GM12878 (cell line): ENCODE measurements around the gene CDCA8. TPM values are rescaled to one million over a fixed set of nuclear protein-coding genes. Genes with fewer than 3 reads are reported as not detected.

Experiments
- ATAC-seq: fragments of 200-7000 bp; cut with Tn5 transposase; 3 replicates; pipeline ENCODE4 v1.9.1; 2020; ENCODE audit warnings: mild to moderate bottlenecking, moderate library complexity
- BruUV-seq: library from RNA; stranded (reverse); fragments of 400-500 nt; replicated peaks from 2 replicates; lab custom pipeline; 2021; lab: Mats Ljungman, UMichigan
- CTCF ChIA-PET: fragments of 300-600 bp; sonication (Branson Sonifier 250); formaldehyde crosslinking; extraction: SDS; loops from one replicate; lab custom pipeline; 2021; ENCODE audit warnings: inconsistent platforms; lab: Yijun Ruan, JAX
- POLR2A ChIA-PET: fragments of 350-600 bp; formaldehyde crosslinking; extraction: SDS; loops from one replicate; lab custom pipeline; 2021; ENCODE audit warnings: inconsistent platforms; lab: Charles Lee
- RAD21 ChIA-PET: fragments of 300-600 bp; sonication (Branson Sonifier 250); formaldehyde crosslinking; loops from one replicate; lab custom pipeline; 2023; ENCODE audit warnings: antibody characterized with exemption; ENCODE audit not compliant: unreplicated experiment; lab: Charles Lee
- SMC1A ChIA-PET: fragments of 300-600 bp; sonication (Branson Sonifier 250); formaldehyde crosslinking; loops from one replicate; lab custom pipeline; 2023; ENCODE audit not compliant: unreplicated experiment, uncharacterized antibody; lab: Charles Lee
- DNase-seq: peaks from one replicate; pipeline ENCODE4 v3.0.0-alpha.2; 2011; ENCODE audit warnings: low read depth, low spot score
- FAIRE-seq: peaks from 3 replicates; lab custom pipeline; 2011; peaks lifted over from hg19 to GRCh38; lab: Jason Lieb, UNC
- H2AFZ ChIP-seq: 2 replicates; pipeline ENCODE4 v1.6.0; 2011; ENCODE audit warnings: low read depth, low read length, control low read depth; ENCODE audit not compliant: control insufficient read depth
- H3K27ac ChIP-seq: 2 replicates; pipeline ENCODE4 v1.5.1; 2011; ENCODE audit warnings: control low read depth; ENCODE audit not compliant: control insufficient read depth, insufficient read depth
- H3K27me3 ChIP-seq, 2 experiments: replicated peaks in 1 of 2; 2 replicates each; pipeline versions ENCODE4 v1.6.0 to v1.6.1; 2011; ENCODE audit warnings: low read length in 1 of 2; ENCODE audit not compliant: control insufficient read depth in 2 of 2, insufficient read depth in 2 of 2
- H3K36me3 ChIP-seq, 2 experiments: 2 replicates each; pipeline ENCODE4 v1.5.1; 2011; ENCODE audit warnings: low read length in 1 of 2; ENCODE audit not compliant: control insufficient read depth in 2 of 2, insufficient read depth in 2 of 2
- H3K4me1 ChIP-seq: 2 replicates; pipeline ENCODE4 v1.6.1; 2011; ENCODE audit warnings: mild to moderate bottlenecking, low read length, moderate library complexity, mixed read lengths; ENCODE audit not compliant: control insufficient read depth, insufficient read depth
- H3K4me2 ChIP-seq: 2 replicates; pipeline ENCODE4 v1.6.0; 2011; ENCODE audit warnings: control low read depth; ENCODE audit not compliant: control insufficient read depth, insufficient read depth
- H3K4me3 ChIP-seq: fragments of 200-600 bp; sonication (generic); 2 replicates; pipeline ENCODE4 v1.5.1; 2016
- H3K79me2 ChIP-seq: 2 replicates; pipeline ENCODE4 v1.6.0; 2011; ENCODE audit warnings: low read length; ENCODE audit not compliant: control insufficient read depth, insufficient read depth
- H3K9ac ChIP-seq: 2 replicates; pipeline ENCODE4 v1.8.0; 2011; ENCODE audit warnings: low read length, control low read depth, mixed read lengths; ENCODE audit not compliant: control insufficient read depth, insufficient read depth
- H3K9me3 ChIP-seq: replicated peaks from 3 replicates; pipeline ENCODE4 v1.5.1; 2011; ENCODE audit warnings: mild to moderate bottlenecking, low read length; ENCODE audit not compliant: control insufficient read depth, insufficient read depth
- H4K20me1 ChIP-seq: 2 replicates; pipeline ENCODE4 v1.6.0; 2011; ENCODE audit not compliant: control insufficient read depth, insufficient read depth
- IKZF2 ChIP-seq, 2 experiments: fragments of 450-650 bp; IDR thresholded peaks; 2 replicates each; pipeline ENCODE4 v1.6.1; 2017; ENCODE audit warnings: mild to moderate bottlenecking in 2 of 2, moderate library complexity in 2 of 2
- KAT2A ChIP-seq: conservative IDR thresholded peaks from 2 replicates; pipeline ENCODE4 v1.6.1; 2011; ENCODE audit warnings: low read depth, low read length; ENCODE audit not compliant: control insufficient read depth
- RELA ChIP-seq: fragments of 450-650 bp; IDR thresholded peaks from 2 replicates; pipeline ENCODE4 v1.8.0; 2014; ENCODE audit warnings: borderline replicate concordance; ENCODE audit not compliant: partially characterized antibody
- SREBF1 ChIP-seq: IDR thresholded peaks from 2 replicates; pipeline ENCODE4 v1.6.1; 2012; ENCODE audit warnings: mild to moderate bottlenecking, low read length
- SUZ12 ChIP-seq: fragments of 200-600 bp; sonication (generic); IDR thresholded peaks from one replicate; pipeline ENCODE4 v1.6.1; 2018; ENCODE audit warnings: antibody characterized with exemption, mild to moderate bottlenecking; ENCODE audit not compliant: unreplicated experiment
- ZBTB4 ChIP-seq: fragments of 450-650 bp; formaldehyde crosslinking; IDR thresholded peaks from 2 replicates; pipeline ENCODE4 v1.4.0; 2022; ENCODE audit warnings: mild to moderate bottlenecking, moderate library complexity
- WGBS: methylation state at CpG from one replicate; pipeline ENCODE4 v1.1.6; 2016; ENCODE audit warnings: low lambda C conversion rate; ENCODE audit not compliant: insufficient replicate concordance, insufficient coverage; ENCODE audit errors: missing lambda C conversion rate; 5-methylcytosine and 5-hydroxymethylcytosine counted together
- in situ Hi-C: fragments of 300-500 bp; cut with MboI; formaldehyde crosslinking; loops from 9 replicates; pipeline ENCODE4 v1.14.3; 2018; ENCODE audit warnings: mixed read lengths
- intact Hi-C: fragments of 100-400 bp; cut with micrococcal nuclease; formaldehyde crosslinking; loops from one replicate; pipeline ENCODE4 v1.14.2; 2022; ENCODE audit not compliant: unreplicated experiment
- polyA plus RNA-seq, 11 experiments: library from polyadenylated mRNA; depleted of rRNA in 4 of 11; unstranded in 6 of 11; stranded (reverse) in 5 of 11; fragments of >200 nt; fragmentation: Nextera tagmentation in 4 of 11; fragmentation: Illumina TruSeq in 1 of 11; extraction: Ambion mirVana in 4 of 11; extraction: Trizol in 1 of 11; gene quantifications; 1 replicate in 1 of 11; 2 replicates in 10 of 11; pipeline versions ENCODE4 v1.2.1 to v1.2.3, GENCODE V29; 2011 to 2016; ENCODE audit warnings: inconsistent platforms in 2 of 11, missing spikeins in 2 of 11, low read depth in 1 of 11
- total RNA-seq, 4 experiments: library from RNA; depleted of rRNA in 3 of 4; stranded (reverse); fragments of >200 nt in 3 of 4; fragmentation: Illumina TruSeq in 1 of 4; extraction: Trizol in 1 of 4; gene quantifications; 2 replicates each; pipeline versions ENCODE4 v1.2.1 to v1.2.3, GENCODE V29; 2013 to 2021

CDCA8 gene
- total and polyA plus RNA-seq, 10 of the 15 experiments (the other 5 are each of a cell fraction or from before 2014, with no cell fraction given) = 21.3 to 98.1 (median 61.4) TPM

GRCh38 chr1:37672136-37672870, 20.0 kb upstream of the CDCA8 start:
- Histone ChIP-seq H2AFZ (no peak overlapping the region), H3K9me3 (no peaks in the 10 kb centered on the region), H3K4me3 (no peak overlapping the region), H3K27me3 (no peaks in the 10 kb centered on the region; a peak in 1 of 4 replicates)
- CTCF ChIA-PET = interaction anchor here (0.6 to 21.1 kb wide), 4 partner anchors 11 to 184 kb away, joined by 3 to 521 read pairs (median 18); partner anchors contain the start of gene GNL2
- BruUV-seq = no TSS peak
- RAD21 ChIA-PET = interaction anchor here (1.1 kb wide), 1 partner anchor 10 kb away, joined by 3 read pairs; no protein-coding TSS in a partner anchor
- TF ChIP-seq SREBF1 (no peak), SUZ12 (no peak), KAT2A (no peak), IKZF2 (IDR thresholded peaks at IDR 0.05) (no peak), RELA (no peak), ZBTB4 (CRISPR knock-in tag) (no peak)
- TF ChIP-seq, all 136 proteins: peak for 0
- no peak overlapping the region for H3K4me2 ChIP-seq
- no peaks in the 10 kb centered on the region for H3K79me2 ChIP-seq
- peaks cover 23% of the 10 kb centered on the region for H3K4me1 ChIP-seq
- 54% methylated on average over 9 of the region's 9 CpGs for WGBS
- intact Hi-C loops (no loop called here), in situ Hi-C loops (no loop called here)
- no peak for ATAC-seq
- ChIA-PET SMC1A (interaction anchor here (1.2 to 2.2 kb wide), 2 partner anchors 10 to 185 kb away, joined by 3 to 5 read pairs; no protein-coding TSS in a partner anchor), POLR2A (no interaction called here)
- no peak overlapping the region for H3K9ac ChIP-seq
- H4K20me1 ChIP-seq = no peaks in the 10 kb centered on the region
- no peaks in the 10 kb centered on the region for H3K36me3 ChIP-seq
- no peak for FAIRE-seq
- DNase-seq = no peak
- H3K27ac ChIP-seq = no peak overlapping the region
